GF-D8 (cell line): ENCODE data around the gene MBD1.
A peak's percentile ranks its signal among the peaks of the same experiment; 100 is the strongest.
"Not testable (repeated sequence)": the region's sequence is repeated elsewhere in the genome, so short reads cannot be mapped to it uniquely, and the experiment has no call there.

ENCODE experiments used
- DNase-seq: peaks from one replicate; lab custom pipeline; 2025; lab: John Stamatoyannopoulos, UW

Gene MBD1

GRCh38 chr18:50273203-50274043 lies 7.9 kb downstream of the MBD1 start:
- no peak for DNase-seq

- DNase-seq: no peak
Measured at GRCh38 chr18:50272568-50272967, 8.8 kb downstream of the MBD1 start.

DNA sequence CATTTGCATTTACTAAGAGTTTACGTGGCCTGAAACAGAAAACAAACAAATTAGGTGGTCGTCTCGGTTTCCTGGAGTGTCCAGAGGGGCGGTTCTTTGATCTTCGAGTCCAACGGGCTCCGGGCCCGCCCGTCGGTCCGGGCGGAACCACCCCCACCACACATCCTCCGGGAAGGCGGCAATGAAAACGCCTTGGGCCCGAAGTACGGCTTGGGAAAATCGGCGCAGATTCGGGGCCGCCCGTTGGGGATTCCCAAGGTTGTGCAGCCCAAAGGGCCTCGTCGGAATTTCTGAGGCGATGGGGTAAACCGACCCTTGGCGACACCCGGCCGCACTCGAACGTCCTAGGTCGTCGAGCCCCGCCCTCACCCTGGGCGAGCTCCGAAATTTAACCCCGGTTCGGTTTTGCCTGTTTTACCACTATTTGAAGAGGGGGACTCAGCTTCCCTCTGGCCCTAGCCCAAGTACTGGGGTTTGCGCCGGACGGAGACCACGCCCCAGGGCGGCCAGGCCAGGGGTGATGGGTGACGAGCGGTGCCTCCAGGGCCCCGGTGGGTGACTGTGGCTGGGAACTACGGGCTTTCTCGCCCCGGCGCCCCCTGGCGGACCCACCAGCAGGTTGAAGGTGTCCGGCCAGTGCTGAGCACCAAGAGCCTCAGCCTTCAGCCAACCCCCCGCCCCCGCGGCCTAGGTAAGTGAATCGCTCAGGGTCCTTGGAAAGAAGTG lies 13.1 kb downstream of the MBD1 start:
- no peak for DNase-seq

DNA sequence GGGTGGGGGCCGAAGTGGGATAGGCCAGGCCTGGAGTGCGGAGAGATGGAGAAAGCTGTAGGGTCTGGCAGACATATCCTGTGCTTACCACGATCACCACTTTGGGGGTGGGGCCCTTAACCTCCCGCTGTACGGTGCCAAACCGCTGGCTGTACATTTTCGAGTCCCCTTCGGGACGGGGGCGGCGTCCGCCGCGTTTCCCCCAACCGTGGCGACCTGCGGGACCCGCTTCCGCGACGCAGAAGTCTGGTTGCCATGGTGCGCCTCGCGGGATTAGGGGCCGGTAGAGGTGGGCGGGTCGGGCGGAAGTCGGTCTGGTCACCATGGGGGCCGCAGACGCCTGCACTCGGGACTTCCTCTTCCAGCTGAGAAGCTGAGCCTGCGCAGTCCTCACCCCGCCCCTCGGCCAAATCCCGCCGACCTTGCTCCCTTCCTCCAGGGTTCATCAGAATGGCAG lies 15.0 kb downstream of the MBD1 start, which contains the start of gene CFAP53:
TSS of gene CFAP53 (minus strand) at position 248 of the 457 bp plus-strand sequence. CDS start at position 157, 91 bp downstream.
- DNase-seq: peak; percentile 82

DNA sequence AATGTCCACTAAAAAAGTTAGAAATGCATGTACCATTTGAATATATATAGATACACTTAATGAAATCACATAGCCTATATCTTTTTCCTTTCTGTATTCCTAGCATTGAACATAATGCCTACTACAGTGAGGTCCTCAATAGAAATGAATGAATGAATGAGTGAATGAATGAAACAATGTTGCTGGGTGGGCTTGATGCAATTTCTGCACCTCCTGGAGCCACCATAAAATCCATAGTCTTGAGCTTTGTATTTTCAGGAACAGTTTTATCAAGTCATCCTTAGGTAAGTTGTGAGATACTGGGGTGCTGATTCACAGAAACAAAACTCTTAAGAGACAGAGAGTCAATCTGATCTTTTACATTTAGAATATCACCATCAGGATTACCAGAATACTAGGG lies 18.3 kb downstream of the MBD1 start:
- no peak for DNase-seq

DNA sequence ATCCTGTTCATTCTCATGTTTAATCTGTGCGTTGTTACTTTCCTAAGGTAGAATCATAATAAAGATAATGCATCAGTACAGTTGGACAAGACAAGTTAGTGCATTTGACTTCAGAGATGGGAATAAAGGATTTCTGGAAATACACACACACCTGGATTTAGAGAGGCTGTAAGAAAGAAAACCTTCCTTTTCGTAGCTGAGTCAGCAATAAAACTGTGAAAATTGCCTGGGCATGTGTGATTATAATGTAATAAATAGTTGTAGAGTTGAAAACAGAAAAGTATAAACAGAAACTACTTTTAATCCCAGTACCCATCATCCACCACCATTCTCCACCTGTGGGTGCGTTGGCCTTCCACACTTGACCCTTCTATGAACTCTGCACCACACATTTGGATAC lies 30.4 kb downstream of the MBD1 start:
- no peak for DNase-seq

DNA sequence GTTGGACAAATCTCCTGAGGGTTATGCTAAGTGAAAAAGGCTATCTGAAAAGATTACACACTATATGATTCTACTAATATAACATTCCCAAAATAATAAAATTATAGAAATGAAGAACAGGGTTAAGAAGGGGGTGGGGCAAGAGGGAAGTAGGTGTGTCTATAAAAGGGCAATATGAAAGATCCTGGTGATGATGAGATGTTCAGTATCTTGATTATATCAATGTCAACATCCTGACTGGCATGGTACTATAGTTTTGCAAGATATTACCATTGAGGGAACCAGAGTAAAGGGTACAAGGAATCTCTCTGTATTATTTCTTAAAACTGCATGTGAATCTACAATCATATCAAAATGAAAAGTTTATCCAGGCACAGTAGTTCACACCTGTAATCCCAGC lies 31.7 kb downstream of the MBD1 start:
- DNase-seq: peak; percentile 21

GRCh38 chr18:50247561-50247960 lies 33.8 kb downstream of the MBD1 start:
- no peak for DNase-seq

GRCh38 chr18:50241768-50242167 lies 39.6 kb downstream of the MBD1 start:
- not testable (repeated sequence) for DNase-seq

GRCh38 chr18:50240080-50240563 lies 41.2 kb downstream of the MBD1 start:
- no peak for DNase-seq

GRCh38 chr18:50232419-50232818 lies 48.9 kb downstream of the MBD1 start:
- DNase-seq: no peak

- no peak for DNase-seq
Measured at GRCh38 chr18:50231621-50232020, 49.7 kb downstream of the MBD1 start.

DNA sequence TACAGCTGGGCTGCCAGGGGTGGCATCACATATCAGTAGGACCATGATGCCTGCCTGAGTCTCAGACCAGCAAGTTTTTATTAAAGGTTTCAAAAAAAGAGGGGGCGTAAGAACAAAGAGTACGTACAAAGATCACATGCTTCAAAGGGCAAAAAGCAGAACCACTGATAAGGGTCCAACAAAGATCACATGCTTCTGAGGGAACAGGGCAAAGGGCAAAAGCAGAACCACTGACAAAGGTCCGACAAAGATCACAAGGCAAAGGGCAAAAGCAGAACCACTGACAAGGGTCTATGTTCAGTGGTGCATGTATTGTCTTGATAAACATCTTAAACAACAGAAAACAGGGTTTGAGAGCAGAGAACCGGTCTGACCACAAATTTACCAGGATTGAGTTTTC lies 61.1 kb downstream of the MBD1 start:
- DNase-seq: not testable (repeated sequence)
